Peyer's patch (tissue), 4 donors: Measurements from ENCODE around the gene CDADC1. TPM values are rescaled to one million over a fixed set of nuclear protein-coding genes. Genes with fewer than 3 reads are reported as not detected.

Experiments used
- DNase-seq, 3 donors: peaks; one replicate each; pipeline ENCODE4 v3.0.0-alpha.2; 2017 to 2019
- H3K27ac ChIP-seq, 4 donors: fragments of 200-600 bp; sonication (generic); one replicate each; pipeline ENCODE4 v1.5.1; 2016 to 2019
- H3K27me3 ChIP-seq, 2 donors: fragments of 200-600 bp; sonication (generic); one replicate each; pipeline ENCODE4 v1.5.1; 2019
- H3K36me3 ChIP-seq, 3 donors: fragments of 200-600 bp; sonication (generic); one replicate each; pipeline ENCODE4 v1.5.1; 2016 to 2019
- H3K4me1 ChIP-seq, 4 donors: fragments of 200-600 bp; sonication (generic); one replicate each; pipeline ENCODE4 v1.5.1; 2016 to 2019
- H3K4me3 ChIP-seq, 4 donors: fragments of 200-600 bp; sonication (generic); 1 replicate in 3 of 4; 2 replicates in 1 of 4; pipeline ENCODE4 v1.5.1; 2016 to 2019; ENCODE audit warnings: mild to moderate bottlenecking in 1 of 4
- H3K9me3 ChIP-seq, 4 donors: fragments of 200-600 bp; sonication (generic); one replicate each; pipeline ENCODE4 v1.5.1; 2016 to 2019; ENCODE audit warnings: mild to moderate bottlenecking in 1 of 4
- CTCF ChIP-seq, 6 experiments: fragments of 450-650 bp in 4 of 6; fragments of 200-600 bp in 2 of 6; sonication (generic) in 1 of 6; IDR thresholded peaks; one replicate each; pipeline ENCODE4 v1.5.1; 2017 to 2019; ENCODE audit warnings: antibody characterized with exemption in 6 of 6, mild to moderate bottlenecking in 3 of 6, moderate library complexity in 1 of 6
- POLR2A ChIP-seq, 2 donors: fragments of 450-650 bp; IDR thresholded peaks; one replicate each; pipeline ENCODE4 v1.5.1; 2017; ENCODE audit warnings: antibody characterized with exemption in 2 of 2, mild to moderate bottlenecking in 2 of 2, moderate library complexity in 2 of 2
- total RNA-seq, 4 donors: library from RNA; depleted of rRNA; stranded (reverse); fragments of >200 nt; gene quantifications; one replicate each; pipeline ENCODE4 v1.1.0, GENCODE V29; 2016

The CDADC1 gene
- total RNA-seq, 4 donors from 2014 or later: 4.7 to 9.2 (median 7.1) TPM

GRCh38 chr13:49300739-49301589, 53.2 kb downstream of the CDADC1 start:
- Histone ChIP-seq H3K27me3 (no peaks in the 10 kb centered on the region), H3K4me1 (peaks cover 0 to 9% (median 0%) of the 10 kb centered on the region in 4 donors), H3K4me3 (peak overlapping the region in 3 of 4 donors; percentile 27 to 51 (median 36)), H3K27ac (peak overlapping the region in 1 of 4 donors; percentile 32), H3K9me3 (no peaks in the 10 kb centered on the region), H3K36me3 (no peaks in the 10 kb centered on the region)
- peak; percentile 57 to 82 (median 64) for DNase-seq
- TF ChIP-seq POLR2A (IDR thresholded peaks at IDR 0.05) (no peak), CTCF (IDR thresholded peaks at IDR 0.05) (peak; percentile 77 to 97 (median 88))

- H3K4me1 ChIP-seq: peaks cover 0 to 10% (median 0%) of the 10 kb centered on the region in 4 donors
- no peak for TF ChIP-seq CTCF (IDR thresholded peaks at IDR 0.05)
- no peak for TF ChIP-seq POLR2A (IDR thresholded peaks at IDR 0.05)
Observed at GRCh38 chr13:49302222-49302621, 54.5 kb downstream of the CDADC1 start.

GRCh38 chr13:49302817-49303216, 55.1 kb downstream of the CDADC1 start:
- Histone ChIP-seq H3K27me3 (no peaks in the 10 kb centered on the region), H3K9me3 (no peaks in the 10 kb centered on the region), H3K4me3 (no peak overlapping the region), H3K27ac (no peak overlapping the region), H3K36me3 (no peaks in the 10 kb centered on the region), H3K4me1 (peaks cover 0 to 13% (median 0%) of the 10 kb centered on the region in 4 donors)
- no peak for TF ChIP-seq POLR2A (IDR thresholded peaks at IDR 0.05)
- no peak for TF ChIP-seq CTCF (IDR thresholded peaks at IDR 0.05)
- DNase-seq: no peak

More at GRCh38 chr13:49302222-49302621, 54.5 kb downstream of the CDADC1 start:
- DNase-seq: no peak
- no peaks in the 10 kb centered on the region for H3K36me3 ChIP-seq
- no peaks in the 10 kb centered on the region for H3K9me3 ChIP-seq
- no peak overlapping the region for H3K27ac ChIP-seq
- no peaks in the 10 kb centered on the region for H3K27me3 ChIP-seq
- no peak overlapping the region for H3K4me3 ChIP-seq

- H3K27ac ChIP-seq: no peak overlapping the region
- no peak for TF ChIP-seq POLR2A (IDR thresholded peaks at IDR 0.05)
- TF ChIP-seq CTCF (IDR thresholded peaks at IDR 0.05): no peak
- no peaks in the 10 kb centered on the region for H3K36me3 ChIP-seq
- peaks cover 0 to 18% (median 2%) of the 10 kb centered on the region in 4 donors for H3K4me1 ChIP-seq
- H3K27me3 ChIP-seq: no peaks in the 10 kb centered on the region
- H3K9me3 ChIP-seq: no peaks in the 10 kb centered on the region
- DNase-seq: no peak
- no peak overlapping the region for H3K4me3 ChIP-seq
Observed at GRCh38 chr13:49303533-49304252, 56.0 kb downstream of the CDADC1 start.

- Histone ChIP-seq H3K4me1 (peaks cover 0 to 24% (median 2%) of the 10 kb centered on the region in 4 donors), H3K9me3 (no peaks in the 10 kb centered on the region), H3K4me3 (no peak overlapping the region), H3K27ac (no peak overlapping the region), H3K27me3 (no peaks in the 10 kb centered on the region), H3K36me3 (no peaks in the 10 kb centered on the region)
- TF ChIP-seq POLR2A (IDR thresholded peaks at IDR 0.05) (no peak), CTCF (IDR thresholded peaks at IDR 0.05) (no peak)
- DNase-seq: no peak
Observed at GRCh38 chr13:49304356-49304755, 56.6 kb downstream of the CDADC1 start.
